ENCODE results near the gene FITM2. TPM values are rescaled to one million over a fixed set of nuclear protein-coding genes. Genes with fewer than 3 reads are reported as not detected.
A peak's percentile ranks its signal among the peaks of the same experiment; 100 is the strongest.

Gene FITM2, protein sequence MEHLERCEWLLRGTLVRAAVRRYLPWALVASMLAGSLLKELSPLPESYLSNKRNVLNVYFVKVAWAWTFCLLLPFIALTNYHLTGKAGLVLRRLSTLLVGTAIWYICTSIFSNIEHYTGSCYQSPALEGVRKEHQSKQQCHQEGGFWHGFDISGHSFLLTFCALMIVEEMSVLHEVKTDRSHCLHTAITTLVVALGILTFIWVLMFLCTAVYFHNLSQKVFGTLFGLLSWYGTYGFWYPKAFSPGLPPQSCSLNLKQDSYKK
- total RNA-seq (1 to 10 TPM; 2.4 to 2.5 TPM), polyA plus RNA-seq (1.3 TPM)

DNA sequence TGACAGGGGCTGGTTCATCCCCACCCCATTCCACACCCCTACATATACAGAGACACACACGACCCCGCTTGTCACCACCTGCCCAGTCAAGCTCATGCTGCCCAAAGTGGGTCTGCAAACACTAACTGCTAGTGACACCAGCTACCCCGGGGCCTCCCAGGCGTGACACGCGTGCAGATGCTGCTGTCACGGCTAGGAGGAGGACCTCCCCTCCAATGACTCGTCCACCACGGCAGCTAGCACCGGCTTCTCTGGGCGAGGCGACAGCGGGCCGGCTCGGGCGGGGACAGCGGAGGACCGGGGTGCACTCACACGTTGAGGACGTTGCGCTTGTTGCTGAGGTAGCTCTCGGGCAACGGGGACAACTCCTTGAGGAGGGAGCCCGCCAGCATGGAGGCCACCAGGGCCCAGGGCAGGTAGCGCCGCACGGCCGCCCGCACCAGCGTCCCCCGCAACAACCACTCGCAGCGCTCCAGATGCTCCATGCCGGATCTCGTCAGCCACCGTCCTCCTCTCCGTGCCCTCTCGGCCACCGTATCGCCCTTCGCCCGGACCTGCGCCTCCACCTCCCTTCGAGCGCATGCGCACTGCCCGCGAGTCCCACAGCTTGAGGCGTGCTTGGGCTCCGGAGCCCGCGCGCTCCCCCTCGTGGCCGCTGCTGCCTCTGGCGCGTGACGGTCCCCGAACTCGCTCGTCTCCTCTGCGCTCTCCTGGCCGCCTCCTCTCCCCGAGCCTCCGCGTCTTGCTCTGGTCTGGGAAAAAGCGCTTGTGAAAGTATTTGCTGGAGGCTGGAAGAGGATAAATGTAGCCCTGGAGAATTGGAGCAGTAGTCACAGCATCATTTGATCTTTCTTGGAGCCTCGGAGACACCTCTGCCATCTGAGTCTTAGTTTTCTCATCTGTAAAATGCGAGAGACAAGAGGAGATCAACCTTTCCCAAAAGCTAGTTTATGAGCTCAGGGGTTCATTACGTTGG lies at the start of gene FITM2:
Gene FITM2 (minus strand): TSS at position 539 of the 976 bp plus-strand sequence. CDS start 54 bp downstream, at position 485.
- peak within 1 kb of the TSS; percentile 89 for H3K4me3 ChIP-seq (ENCODE audit: low read length)
- H3K36me3 ChIP-seq (ENCODE audit: insufficient read depth, low read length) = peaks cover 5% of the 10 kb centered on the region
- Mint-ChIP-seq H3K36me3 (peaks cover 0 to 16% (median 2%) of the 10 kb centered on the region in 3 donors), H3K4me3 (peak within 1 kb of the TSS; percentile 91 to 97 (median 95)), H3K27me3 (peaks cover 0 to 4% of the 10 kb centered on the region in 2 donors), H3K4me1 (peaks cover 26 to 33% (median 26%) of the 10 kb centered on the region in 3 donors), H3K27ac (peak within 1 kb of the TSS; percentile 83 to 94 (median 90)), H3K9me3 (no peaks in the 10 kb centered on the region)
- no peaks in the 10 kb centered on the region for H3K9me3 ChIP-seq (ENCODE audit: low read length)
- CTCF ChIA-PET = interaction anchor here (0.5 to 8.5 kb wide), 35 partner anchors 9 to 582 kb away, joined by 3 to 396 read pairs (median 4); partner anchors contain the start of genes OSER1 and YWHAB
- peaks cover 14% of the 10 kb centered on the region for H3K4me1 ChIP-seq (ENCODE audit: insufficient read depth, low read length)
- H3K27ac ChIP-seq (ENCODE audit: low read depth, low read length) = peak within 1 kb of the TSS; percentile 61
- DNase-seq = peak; percentile 97 to 99 (median 98)
- POLR2A ChIA-PET = interaction anchor here (0.6 to 2.0 kb wide), 8 partner anchors 92 to 207 kb away, joined by 3 to 11 read pairs (median 5); no protein-coding TSS in a partner anchor
- H3K27me3 ChIP-seq (ENCODE audit: insufficient read depth, low read length, poor library complexity, severe bottlenecking) = no peaks in the 10 kb centered on the region

- H3K9me3 Mint-ChIP-seq = peaks cover 0 to 1% (median 0%) of the 10 kb centered on the region in 5 donors
- DNase-seq = no peak
- H3K9me3 ChIP-seq (ENCODE audit: low read length) = no peaks in the 10 kb centered on the region
- no peak overlapping the region for H3K4me3 Mint-ChIP-seq
- no peaks in the 10 kb centered on the region for H3K4me1 ChIP-seq (ENCODE audit: insufficient read depth, low read length)
- CTCF ChIA-PET = no interaction called here
- no peaks in the 10 kb centered on the region for H3K4me1 Mint-ChIP-seq
- peaks cover 6 to 12% of the 10 kb centered on the region in 2 donors for H3K27me3 Mint-ChIP-seq
- H3K27ac Mint-ChIP-seq = peak overlapping the region in 1 of 8 donors; percentile 0
- H3K36me3 Mint-ChIP-seq = no peaks in the 10 kb centered on the region
- no peak overlapping the region for H3K27ac ChIP-seq (ENCODE audit: low read depth, low read length)
- H3K36me3 ChIP-seq (ENCODE audit: insufficient read depth, low read length) = no peaks in the 10 kb centered on the region
- no peak overlapping the region for H3K4me3 ChIP-seq (ENCODE audit: low read length)
- POLR2A ChIA-PET = no interaction called here
- H3K27me3 ChIP-seq (ENCODE audit: insufficient read depth, low read length, poor library complexity, severe bottlenecking) = no peaks in the 10 kb centered on the region
Observed at GRCh38 chr20:44360221-44360620, 49.2 kb upstream of the FITM2 start.

GRCh38 chr20:44358776-44359175 lies 47.8 kb upstream of the FITM2 start:
- Mint-ChIP-seq H3K4me3 (no peak overlapping the region), H3K9me3 (peaks cover 0 to 1% (median 0%) of the 10 kb centered on the region in 5 donors), H3K27me3 (peaks cover 12 to 16% of the 10 kb centered on the region in 2 donors), H3K36me3 (no peaks in the 10 kb centered on the region), H3K4me1 (no peaks in the 10 kb centered on the region), H3K27ac (no peak overlapping the region)
- no peak overlapping the region for H3K4me3 ChIP-seq (ENCODE audit: low read length)
- no peak for DNase-seq
- CTCF ChIA-PET = no interaction called here
- H3K36me3 ChIP-seq (ENCODE audit: insufficient read depth, low read length) = no peaks in the 10 kb centered on the region
- no peak overlapping the region for H3K27ac ChIP-seq (ENCODE audit: low read depth, low read length)
- no peaks in the 10 kb centered on the region for H3K27me3 ChIP-seq (ENCODE audit: insufficient read depth, low read length, poor library complexity, severe bottlenecking)
- H3K9me3 ChIP-seq (ENCODE audit: low read length) = no peaks in the 10 kb centered on the region
- POLR2A ChIA-PET = no interaction called here
- H3K4me1 ChIP-seq (ENCODE audit: insufficient read depth, low read length) = no peaks in the 10 kb centered on the region

DNA sequence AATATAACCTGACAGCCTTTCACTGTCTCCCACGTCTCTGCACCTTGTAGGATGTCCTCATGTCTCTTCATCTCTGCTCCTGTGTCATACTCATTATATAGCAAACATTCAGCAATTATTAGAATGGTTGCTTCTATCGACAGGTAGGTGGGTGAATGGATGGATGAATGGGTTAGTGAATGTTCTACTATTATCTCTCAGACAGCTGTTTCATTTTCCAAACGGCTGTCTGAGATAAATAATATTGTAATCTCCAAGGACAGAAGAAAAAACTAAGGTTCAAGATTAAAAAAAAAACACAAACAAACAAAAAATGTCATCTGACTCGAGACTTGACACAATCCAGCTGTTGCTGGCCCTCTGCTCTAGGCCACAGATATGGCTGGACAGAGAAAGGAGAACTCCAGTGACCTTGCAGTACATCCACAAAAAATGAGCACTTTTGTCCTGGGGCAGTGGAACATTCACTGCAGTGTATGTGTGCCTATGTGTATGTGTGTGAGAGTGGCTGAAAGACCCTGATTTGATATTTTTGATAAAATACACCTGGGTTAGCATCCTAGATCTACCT lies 46.6 kb upstream of the FITM2 start:
- no peak overlapping the region for H3K4me3 Mint-ChIP-seq
- H3K4me1 ChIP-seq (ENCODE audit: insufficient read depth, low read length) = no peaks in the 10 kb centered on the region
- no peaks in the 10 kb centered on the region for H3K36me3 ChIP-seq (ENCODE audit: insufficient read depth, low read length)
- H3K27me3 Mint-ChIP-seq = peaks cover 14 to 16% of the 10 kb centered on the region in 2 donors
- H3K27ac Mint-ChIP-seq = no peak overlapping the region
- ChIA-PET CTCF (no interaction called here), POLR2A (no interaction called here)
- no peaks in the 10 kb centered on the region for H3K36me3 Mint-ChIP-seq
- H3K27me3 ChIP-seq (ENCODE audit: insufficient read depth, low read length, poor library complexity, severe bottlenecking) = no peaks in the 10 kb centered on the region
- H3K27ac ChIP-seq (ENCODE audit: low read depth, low read length) = no peak overlapping the region
- no peak overlapping the region for H3K4me3 ChIP-seq (ENCODE audit: low read length)
- no peaks in the 10 kb centered on the region for H3K9me3 ChIP-seq (ENCODE audit: low read length)
- no peak for DNase-seq
- H3K4me1 Mint-ChIP-seq = no peaks in the 10 kb centered on the region
- peaks cover 0 to 1% (median 0%) of the 10 kb centered on the region in 5 donors for H3K9me3 Mint-ChIP-seq

- Mint-ChIP-seq H3K4me1 (no peaks in the 10 kb centered on the region), H3K4me3 (no peak overlapping the region), H3K27me3 (peaks cover 17 to 20% of the 10 kb centered on the region in 2 donors), H3K27ac (no peak overlapping the region), H3K9me3 (peaks cover 0 to 1% (median 0%) of the 10 kb centered on the region in 5 donors), H3K36me3 (no peaks in the 10 kb centered on the region)
- H3K4me1 ChIP-seq (ENCODE audit: insufficient read depth, low read length) = no peaks in the 10 kb centered on the region
- H3K36me3 ChIP-seq (ENCODE audit: insufficient read depth, low read length) = no peaks in the 10 kb centered on the region
- no peak for DNase-seq
- H3K4me3 ChIP-seq (ENCODE audit: low read length) = no peak overlapping the region
- no peaks in the 10 kb centered on the region for H3K27me3 ChIP-seq (ENCODE audit: insufficient read depth, low read length, poor library complexity, severe bottlenecking)
- ChIA-PET CTCF (no interaction called here), POLR2A (no interaction called here)
- H3K9me3 ChIP-seq (ENCODE audit: low read length) = no peaks in the 10 kb centered on the region
- no peak overlapping the region for H3K27ac ChIP-seq (ENCODE audit: low read depth, low read length)
Observed at GRCh38 chr20:44357020-44357419, 46.0 kb upstream of the FITM2 start.

DNA sequence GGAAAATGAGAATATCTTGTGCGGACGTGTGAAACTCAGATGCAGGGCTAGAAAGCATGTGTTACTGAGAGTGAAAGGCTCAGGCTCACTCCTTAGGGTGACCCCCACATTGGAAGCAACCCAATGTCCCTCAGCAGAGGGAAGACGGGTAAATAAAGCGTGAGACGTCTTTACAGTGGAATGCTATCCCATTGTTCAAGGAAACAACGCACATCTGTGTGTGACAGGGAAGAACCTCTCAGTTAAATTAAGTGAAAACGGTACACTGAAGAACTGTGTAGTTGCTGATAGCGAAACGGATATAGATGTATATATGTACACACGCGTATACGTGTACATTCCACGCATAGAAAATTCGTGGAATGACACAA lies 45.3 kb upstream of the FITM2 start:
- H3K27ac ChIP-seq (ENCODE audit: low read depth, low read length) = no peak overlapping the region
- no peak overlapping the region for H3K4me3 Mint-ChIP-seq
- H3K4me1 Mint-ChIP-seq = no peaks in the 10 kb centered on the region
- H3K36me3 Mint-ChIP-seq = no peaks in the 10 kb centered on the region
- ChIA-PET CTCF (no interaction called here), POLR2A (no interaction called here)
- H3K27me3 Mint-ChIP-seq = peaks cover 16 to 20% of the 10 kb centered on the region in 2 donors
- H3K36me3 ChIP-seq (ENCODE audit: insufficient read depth, low read length) = no peaks in the 10 kb centered on the region
- H3K4me3 ChIP-seq (ENCODE audit: low read length) = no peak overlapping the region
- peaks cover 0 to 1% (median 0%) of the 10 kb centered on the region in 5 donors for H3K9me3 Mint-ChIP-seq
- DNase-seq = no peak
- no peak overlapping the region for H3K27ac Mint-ChIP-seq
- H3K27me3 ChIP-seq (ENCODE audit: insufficient read depth, low read length, poor library complexity, severe bottlenecking) = no peaks in the 10 kb centered on the region
- no peaks in the 10 kb centered on the region for H3K4me1 ChIP-seq (ENCODE audit: insufficient read depth, low read length)
- H3K9me3 ChIP-seq (ENCODE audit: low read length) = no peaks in the 10 kb centered on the region

DNA sequence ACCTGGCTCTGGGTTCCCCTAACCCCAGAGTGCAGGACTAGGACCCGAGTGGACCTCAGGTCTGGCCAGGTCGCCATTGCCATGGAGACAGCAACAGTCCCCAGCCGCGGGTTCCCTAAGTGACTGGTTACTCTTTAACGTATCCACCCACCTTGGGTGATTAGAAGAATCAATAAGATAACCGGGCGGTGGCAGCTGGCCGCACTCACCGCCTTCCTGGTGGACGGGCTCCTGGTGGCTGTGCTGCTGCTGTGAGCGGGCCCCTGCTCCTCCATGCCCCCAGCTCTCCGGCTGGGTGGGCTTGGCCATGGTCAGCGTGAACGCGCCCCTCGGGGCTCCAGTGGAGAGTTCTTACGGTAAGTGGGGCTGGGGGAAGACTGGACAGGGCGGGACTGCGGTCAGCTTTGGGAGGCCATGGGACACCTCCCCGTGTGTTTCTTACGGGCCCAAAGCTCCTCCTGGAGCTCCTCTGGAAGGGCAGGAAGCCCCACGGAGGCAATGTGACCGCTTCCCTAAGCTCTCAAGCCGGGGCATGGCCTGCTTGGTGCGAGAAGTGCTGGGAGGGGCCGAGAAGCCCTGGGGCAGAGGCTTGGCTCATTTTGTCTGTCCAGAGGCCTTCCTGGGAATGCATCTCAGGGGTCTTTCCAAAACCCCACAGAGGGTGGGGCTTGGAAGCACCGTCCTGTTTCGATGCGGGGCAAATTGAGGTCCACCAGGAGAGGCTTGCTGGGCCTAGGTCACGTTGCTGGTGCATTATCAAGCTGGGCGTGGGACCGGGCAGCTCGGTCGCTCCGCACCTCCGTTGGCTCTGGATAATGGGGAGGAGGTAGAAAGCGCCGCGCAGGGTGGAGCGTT lies 44.7 kb upstream of the FITM2 start, which contains the start of gene HNF4A:
Gene HNF4A (plus strand): TSS at position 202 of the 855 bp plus-strand sequence. CDS start 106 bp downstream, at position 308.
- Mint-ChIP-seq H3K4me3 (no peak within 1 kb of the TSS), H3K27ac (no peak within 1 kb of the TSS), H3K27me3 (peaks cover 17 to 24% of the 10 kb centered on the region in 2 donors), H3K9me3 (peaks cover 0 to 1% (median 0%) of the 10 kb centered on the region in 5 donors), H3K4me1 (no peaks in the 10 kb centered on the region), H3K36me3 (no peaks in the 10 kb centered on the region)
- no peak for DNase-seq
- no peaks in the 10 kb centered on the region for H3K36me3 ChIP-seq (ENCODE audit: insufficient read depth, low read length)
- no peak within 1 kb of the TSS for H3K27ac ChIP-seq (ENCODE audit: low read depth, low read length)
- H3K9me3 ChIP-seq (ENCODE audit: low read length) = no peaks in the 10 kb centered on the region
- no peak within 1 kb of the TSS for H3K4me3 ChIP-seq (ENCODE audit: low read length)
- H3K27me3 ChIP-seq (ENCODE audit: insufficient read depth, low read length, poor library complexity, severe bottlenecking) = no peaks in the 10 kb centered on the region
- POLR2A ChIA-PET = no interaction called here
- CTCF ChIA-PET = no interaction called here
- H3K4me1 ChIP-seq (ENCODE audit: insufficient read depth, low read length) = no peaks in the 10 kb centered on the region
